ENCODE measurements around the gene TNFAIP1.

- TF ChIP-seq EP300 (IDR thresholded peaks at IDR 0.05) (no peak), CTCF (IDR thresholded peaks at IDR 0.05) (no peak)
Observed at GRCh38 chr17:28298449-28298848, 37.1 kb upstream of the TNFAIP1 start.
